ENCODE measurements around the gene ATF5.
A peak's percentile ranks its signal among the peaks of the same experiment; 100 is the strongest.

Gene ATF5

DNA sequence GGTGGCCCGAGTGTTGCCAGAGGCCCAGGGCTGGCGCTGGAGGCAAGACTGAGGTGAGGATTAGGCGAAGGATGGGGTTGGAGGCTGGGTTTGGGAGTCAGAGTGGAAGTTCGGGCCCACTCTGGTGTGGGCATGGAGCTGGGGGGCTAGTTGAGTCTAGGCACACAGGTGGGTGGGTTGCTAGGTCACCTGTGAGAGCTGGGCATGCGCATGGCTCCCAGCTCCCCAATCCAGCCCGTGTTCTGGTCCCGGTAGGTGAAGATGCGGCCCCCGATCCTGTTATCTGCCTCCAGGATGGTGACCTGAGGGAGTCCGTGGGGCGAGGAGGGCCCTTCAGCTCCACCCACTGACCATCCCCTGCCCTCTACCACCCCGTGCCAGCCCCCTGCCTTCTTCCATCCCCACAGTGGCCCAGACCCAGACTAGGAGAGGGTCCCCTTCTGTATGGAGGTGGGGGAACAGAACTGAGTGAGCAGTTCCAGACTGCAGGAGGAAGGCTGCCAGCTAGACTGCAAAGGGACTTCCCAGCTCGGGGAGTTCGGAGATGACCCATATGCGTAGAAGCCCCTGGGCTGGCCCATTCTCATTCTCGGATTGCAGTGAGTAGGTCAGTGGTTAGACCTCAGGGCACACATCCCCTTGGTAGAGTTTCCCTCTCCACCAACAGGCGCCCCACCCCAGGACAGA is 34.0 kb upstream of the ATF5 start:
- peak; percentile 18 for DNase-seq

DNA sequence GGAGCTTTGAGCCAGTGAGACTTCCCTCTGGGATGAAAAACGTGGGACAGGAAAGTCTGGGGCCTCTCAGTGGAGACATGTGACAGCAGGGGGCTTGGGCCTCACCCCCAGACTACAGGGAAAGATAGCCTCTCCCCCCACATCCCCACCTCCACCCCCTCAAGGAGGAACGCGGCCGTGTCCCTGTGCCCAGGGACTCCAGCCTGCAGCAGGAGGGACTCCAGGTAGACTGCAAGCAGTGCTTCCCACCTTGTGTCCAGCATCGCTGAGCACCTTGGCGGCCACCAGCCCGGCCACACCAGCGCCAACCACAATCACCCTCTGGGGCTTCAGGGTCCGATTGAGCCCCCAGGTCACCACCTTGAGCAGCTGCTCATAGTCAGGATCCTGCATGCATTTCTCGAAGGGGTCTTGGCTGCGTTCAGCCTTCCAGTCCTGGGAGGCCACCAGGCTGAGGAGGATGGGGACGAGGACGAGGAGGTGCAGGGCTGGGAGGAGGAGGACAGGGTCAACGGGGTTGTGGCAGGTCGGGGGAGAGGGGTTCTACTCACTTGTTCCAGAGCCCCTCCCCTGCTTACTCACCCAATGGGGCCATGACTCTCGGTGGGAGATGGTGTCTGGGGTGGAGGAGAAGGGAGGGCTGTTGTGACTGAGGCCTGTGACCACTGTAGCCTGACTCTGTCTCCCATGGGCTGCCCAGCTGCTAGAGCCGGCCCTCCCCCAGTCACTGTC is 33.3 kb upstream of the ATF5 start:
- peak; percentile 19 for DNase-seq

DNA sequence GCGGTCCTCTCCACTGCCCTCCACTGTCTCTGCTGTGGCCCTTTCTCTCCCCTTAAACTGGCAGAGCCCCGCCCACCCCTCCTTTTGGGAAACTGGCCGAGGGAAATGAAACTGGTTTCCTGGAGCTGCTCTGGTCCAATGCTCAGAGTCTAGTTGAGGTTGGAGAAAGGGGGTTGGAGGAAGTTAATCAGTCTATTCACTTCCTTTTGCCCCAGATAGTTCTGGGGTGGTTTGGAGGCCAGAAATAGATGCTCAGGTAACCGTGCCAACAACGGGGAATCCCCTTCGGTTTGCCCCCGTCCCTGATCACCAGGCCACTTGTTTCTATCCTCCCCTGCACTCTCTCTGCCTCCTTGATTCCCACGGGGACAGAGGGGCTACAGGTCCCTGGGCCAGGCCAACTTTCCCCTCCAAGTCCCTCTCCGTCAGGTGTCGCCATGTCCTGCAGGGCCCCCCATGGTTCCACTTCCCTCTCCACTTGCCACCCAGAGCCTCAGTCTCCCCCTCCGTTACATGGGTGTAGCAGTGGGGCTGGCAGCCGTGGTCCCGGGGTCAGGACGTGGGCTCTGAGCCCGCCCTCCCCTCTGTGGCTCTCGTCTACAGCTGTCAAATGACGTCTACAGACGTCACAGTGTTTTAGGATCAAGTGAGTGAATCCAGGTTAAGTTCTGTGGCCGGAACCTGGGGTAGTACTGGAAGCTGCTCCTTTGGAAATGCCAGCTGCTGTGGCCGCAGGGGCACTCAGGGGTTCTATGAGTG is 32.0 kb upstream of the ATF5 start, which contains the start of gene IL4I1:
IL4I1 (minus strand) TSS at position 25 of the 759 bp plus-strand sequence. CDS start 727 bp downstream, outside the sequence.
- peak; percentile 58 for DNase-seq

DNA sequence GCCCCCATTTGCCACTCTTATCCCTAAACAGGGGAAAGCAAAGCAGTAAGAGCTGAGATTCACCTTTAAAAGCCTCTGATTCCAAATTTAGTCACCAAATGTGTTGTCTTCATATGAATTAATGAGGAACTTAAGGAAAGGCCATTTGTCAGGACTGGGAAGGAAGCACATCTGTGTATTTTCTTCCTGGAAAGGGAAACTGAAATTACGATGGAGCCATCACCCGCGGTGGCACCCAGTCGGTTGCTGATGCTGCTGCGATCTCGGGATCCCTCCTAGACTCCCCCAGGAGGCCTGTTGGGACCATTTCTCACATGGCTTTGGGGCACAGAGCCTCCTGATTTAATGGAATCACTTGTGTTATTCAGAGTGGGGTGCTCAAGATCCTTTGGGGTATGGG is 24.9 kb upstream of the ATF5 start:
- no peak for DNase-seq

DNA sequence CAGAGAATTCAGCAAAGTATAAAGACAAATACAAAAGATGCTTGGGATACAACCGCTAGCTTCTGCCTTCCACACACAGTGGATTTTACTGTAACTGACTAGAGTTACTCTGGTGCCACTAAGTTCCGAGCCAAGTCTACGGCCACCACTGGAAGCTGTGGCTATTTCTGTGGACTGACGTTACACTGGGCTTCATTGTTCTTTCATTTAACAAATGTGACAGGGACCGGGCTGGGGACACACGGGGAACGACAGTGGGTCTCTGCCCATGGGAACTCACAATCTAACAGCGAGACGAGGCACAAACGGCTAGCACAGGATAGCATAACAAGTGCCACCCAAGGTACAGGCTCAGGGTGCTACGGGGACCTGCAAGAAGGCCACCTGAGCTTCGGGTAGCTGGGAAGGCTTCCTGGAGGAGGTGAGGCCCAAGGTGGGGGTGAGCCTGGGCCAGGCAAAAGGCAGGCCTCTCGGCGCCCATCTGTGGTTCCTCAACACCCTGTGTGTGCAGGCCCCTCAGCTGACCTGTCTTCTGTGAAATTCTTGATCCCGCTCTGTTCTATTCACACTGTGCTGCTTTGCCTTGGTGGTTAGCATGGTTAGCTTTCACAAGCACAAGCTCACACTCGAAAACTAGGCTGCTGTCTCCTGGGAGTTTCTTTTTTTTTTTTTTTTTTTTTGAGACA is 22.0 kb upstream of the ATF5 start:
- no peak for DNase-seq

DNA sequence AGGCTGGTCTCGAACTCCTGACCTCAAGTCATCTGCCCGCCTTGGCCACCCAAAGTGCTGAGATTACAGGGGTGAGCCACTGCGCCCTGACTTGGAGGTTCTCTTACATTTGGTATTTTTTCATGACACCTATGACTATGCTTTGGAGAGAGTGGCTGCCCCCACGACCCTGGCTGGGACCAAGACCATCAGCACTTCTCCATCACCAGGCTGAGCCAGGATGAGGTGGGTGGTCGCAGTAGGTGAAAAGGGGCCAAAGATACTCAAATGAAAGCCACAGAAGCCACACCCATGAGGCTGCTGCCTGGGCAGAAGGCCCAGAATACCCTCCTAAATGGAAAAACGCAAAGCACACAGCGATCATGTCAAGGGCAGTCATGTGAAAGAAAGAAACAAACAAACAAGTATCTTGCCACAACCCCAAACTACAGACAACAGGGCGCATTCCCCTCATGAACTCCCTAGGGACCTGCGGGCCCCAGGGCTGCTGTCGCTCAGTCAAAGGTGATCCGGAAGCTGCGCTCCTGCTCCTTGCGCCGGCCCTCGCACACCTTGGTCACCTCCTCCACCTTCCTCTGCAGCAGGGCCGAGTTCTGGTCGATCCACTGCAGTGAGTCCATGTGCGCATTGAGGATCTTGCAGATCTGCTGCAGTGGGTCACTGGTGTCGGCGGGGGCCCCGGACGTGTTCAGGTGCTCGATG is 21.1 kb upstream of the ATF5 start:
- DNase-seq = no peak

DNA sequence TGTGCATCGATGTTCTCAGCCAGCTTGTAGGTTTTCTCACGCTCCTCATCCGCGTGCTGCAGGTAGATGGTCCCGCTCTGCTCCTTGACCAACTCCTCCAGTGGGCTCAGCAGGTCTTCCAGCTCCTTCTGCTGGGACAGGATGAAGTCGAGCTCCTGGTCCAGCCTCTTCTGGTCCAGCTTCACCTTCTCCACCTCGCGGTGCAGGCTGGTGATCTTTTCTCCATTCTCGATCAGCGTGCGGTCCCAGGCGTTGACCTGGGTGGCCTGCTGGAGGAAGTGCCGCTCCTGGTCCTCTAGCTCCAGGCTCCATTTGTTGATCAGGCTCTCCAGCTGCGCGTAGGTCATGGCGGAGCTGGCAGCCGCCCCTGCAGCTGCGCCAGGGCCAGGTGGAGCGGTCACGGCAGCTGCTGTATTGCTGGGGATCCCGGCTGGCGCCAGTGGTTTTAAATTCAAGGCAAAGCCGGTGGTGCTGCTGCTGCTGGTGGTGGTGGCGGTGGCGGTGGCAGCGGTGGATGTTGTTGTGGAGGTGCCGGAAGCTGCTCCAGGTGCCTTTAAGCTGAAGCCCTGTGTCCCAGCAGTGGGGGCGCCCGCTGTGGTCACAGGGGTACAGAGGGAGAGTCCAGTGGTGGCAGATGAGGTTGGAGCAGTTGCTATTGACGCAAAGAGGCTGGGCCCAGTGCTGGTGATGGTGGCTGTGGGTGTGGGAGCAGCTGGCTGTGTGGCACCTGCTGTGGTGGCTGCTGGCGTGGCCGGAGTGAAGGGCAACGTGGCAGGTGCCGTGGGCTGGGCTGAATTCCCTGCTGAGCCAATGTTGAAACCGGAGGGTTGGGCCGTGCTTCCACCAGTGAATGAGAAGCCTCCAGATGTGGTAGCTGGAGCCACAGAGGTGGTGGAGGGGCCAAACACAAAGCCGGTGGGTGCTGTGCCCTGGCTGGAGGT is 20.3 kb upstream of the ATF5 start:
- no peak for DNase-seq

DNA sequence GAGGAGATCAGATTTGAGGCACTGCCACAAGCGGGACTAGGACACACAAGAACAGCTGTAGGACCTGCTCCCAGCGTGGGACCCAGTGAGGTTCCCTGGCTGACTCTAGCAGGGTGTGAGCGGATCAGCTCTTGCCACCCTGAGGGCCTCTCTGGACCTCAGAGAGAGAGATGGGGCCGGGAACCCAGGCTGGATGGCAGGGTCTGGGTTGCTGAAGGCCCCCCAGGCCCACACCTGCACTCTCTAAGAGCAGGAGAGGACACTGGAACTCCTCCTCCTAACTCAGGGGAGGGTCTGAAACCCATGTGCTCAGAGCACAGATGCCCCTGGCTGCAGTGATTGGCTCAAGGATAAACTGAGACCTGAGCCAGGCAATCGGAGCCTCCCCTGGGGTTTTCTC is 18.8 kb upstream of the ATF5 start:
- DNase-seq = no peak

DNA sequence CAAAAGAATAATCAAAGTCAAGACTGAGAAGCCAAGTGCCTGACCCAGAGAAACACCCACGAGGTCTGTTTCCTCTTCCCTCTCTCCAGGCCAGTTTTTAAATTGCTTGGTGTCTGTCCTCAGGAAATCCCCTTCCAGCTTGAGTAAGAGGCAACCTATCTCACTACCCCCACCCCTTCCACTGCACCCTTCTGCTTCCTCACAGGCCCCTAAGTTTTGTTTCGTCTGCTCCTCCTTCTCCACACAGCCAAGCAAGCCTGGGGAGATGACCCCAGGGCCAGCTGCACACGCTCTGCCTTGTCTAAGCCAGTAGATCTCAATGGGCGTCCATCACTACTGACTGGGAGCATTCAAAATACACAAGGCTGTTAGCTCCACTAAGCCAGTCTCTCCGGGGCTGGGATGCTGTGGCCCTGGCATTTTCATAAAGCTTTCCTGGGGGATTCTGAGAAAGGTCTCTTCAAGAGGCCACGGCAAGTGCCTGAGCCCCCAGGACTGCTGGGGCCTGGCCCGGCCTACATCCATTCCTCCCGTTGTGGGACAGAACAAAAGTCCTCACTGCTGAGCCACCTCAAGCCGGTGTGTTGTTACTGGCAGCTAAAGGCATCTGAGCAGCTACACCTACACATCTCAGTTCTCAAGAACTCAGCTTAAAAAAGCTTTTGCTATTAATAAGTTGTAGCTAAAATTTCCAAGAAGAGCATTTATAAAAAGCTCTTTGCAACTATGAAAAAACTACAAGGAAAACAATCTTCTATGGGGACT is 17.4 kb upstream of the ATF5 start:
- DNase-seq = no peak

DNA sequence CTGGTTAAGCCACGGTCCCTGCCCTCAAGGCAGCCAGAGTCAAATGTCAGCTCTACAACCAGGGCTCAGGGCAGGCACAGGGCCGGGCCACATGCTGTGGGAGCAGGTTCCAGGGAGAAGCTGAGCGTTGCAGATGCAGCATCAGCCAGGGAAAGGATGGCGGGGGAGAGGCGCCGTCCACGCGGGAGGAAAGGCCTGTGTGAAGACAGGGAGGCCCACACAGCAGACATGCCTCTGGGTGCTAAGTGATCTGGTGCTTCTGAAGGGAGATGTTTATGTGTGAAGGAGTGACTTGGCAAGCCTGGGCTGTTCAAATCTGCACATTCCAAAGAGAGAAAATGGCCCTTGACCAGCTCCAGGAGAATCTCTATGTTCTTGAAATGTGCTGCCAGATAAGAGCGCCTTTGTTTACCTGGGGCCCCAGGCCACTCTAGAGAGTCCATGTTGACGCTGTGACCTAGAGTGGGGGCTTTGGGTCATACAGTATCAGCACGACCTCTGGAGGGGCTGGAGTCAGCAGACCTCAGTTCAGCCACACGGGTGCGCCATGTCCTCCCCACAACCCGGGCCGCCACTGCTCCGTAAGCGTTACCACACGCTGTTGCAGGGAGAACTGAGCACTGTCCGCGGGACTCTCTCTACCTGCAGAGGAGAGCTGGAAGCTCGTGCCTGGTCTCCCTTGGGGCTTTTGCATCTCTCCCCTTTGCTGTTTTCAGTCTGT is 15.9 kb upstream of the ATF5 start:
- no peak for DNase-seq

DNA sequence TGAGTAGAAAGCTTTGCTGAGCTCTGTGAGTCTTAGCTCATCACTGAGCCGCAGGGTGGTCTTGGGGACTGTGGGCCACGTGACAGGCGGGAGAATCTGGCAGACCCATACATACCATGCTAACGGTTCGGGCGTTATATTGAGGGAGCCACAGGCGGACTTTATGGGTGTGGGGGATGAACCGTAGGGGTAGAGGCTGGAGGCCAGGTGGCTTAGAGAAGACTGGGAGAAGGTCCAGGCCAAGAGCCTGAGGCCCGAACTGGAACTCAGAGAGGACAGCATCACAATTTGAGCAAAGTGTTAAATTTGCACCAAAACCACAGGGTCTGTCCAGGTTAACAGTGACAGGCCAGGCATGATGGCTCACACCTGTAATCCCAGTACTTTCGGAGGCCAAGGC is 15.3 kb upstream of the ATF5 start:
- DNase-seq = no peak

DNA sequence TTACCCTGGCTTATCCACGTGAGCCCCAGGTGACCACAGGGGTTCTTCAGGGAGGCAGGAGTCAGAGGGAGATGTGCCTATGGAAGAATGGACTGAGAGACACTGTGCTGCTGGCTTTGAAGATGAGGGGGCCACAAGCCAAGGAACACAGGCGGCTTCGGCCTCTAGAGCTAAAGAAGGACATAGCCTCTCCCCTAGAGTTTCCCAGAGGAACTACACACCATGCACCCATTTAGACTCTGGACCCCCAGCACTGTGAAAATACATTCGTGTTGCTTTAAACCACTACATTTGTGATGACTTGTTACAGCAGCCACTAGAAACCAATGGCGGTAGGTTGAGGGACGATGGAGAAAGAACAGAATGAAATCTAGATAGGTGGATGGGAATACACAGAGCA is 13.7 kb upstream of the ATF5 start:
- DNase-seq = no peak

DNA sequence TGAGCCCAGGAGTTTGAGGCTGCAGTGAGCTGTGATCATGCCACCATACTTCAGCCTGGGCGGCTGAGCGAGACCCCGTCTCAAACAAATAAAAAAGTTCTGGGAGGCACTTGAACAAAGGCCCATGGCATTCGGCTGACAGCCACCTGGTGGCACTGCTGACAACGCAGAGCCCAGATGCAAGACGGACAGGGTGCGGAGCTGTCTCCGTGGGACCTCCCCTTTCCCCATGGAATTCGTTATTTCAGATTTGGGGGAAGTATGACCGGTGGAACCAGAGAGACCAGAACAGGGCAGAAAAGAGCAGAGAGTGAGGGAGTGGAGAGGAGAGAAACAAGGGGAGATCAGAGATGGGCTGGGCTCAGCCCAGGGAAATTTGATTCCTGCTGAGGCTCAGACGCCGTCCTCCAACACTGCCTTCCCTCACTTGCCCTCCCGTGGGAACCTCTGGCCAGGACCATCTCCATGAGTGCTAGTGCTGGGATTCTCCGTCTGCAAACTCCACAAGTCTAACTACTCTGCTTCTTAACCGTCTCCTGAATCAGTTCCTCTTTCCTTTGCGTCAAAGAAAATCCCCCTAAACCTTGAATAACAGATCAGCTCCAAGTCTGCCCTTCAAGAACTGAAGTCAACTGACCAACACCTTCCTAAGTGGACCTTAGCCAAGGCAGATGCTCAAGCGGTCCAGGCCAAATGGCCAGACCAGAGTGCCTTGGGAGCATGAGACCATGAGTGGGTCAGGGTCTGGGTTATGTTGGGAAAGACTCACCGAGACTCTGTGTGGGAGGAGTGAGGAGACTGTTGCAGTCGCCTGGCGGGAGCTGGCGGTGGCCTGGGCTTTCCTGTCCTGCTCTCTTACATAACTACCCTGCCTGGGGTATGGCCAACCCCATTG is 11.9 kb upstream of the ATF5 start:
- no peak for DNase-seq

DNA sequence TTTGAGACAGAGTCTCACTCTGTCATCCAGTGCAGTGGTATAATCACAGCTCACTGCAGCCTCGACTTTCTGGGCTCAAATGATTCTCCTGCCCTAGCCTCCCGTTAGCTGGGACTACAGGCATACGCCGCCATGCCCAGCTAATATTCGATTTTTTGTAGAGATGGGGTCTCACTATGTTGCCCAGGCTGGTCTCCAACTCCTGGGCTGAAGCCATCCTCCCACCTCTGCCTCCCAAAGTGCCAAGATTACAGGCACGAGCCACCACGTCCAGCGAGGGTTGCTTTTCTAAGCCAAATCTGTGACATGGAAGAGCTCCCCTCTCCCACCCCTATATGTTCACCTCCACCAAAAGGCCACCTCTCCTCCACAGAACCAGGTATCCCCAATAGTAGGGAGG is 10.9 kb upstream of the ATF5 start:
- no peak for DNase-seq

DNA sequence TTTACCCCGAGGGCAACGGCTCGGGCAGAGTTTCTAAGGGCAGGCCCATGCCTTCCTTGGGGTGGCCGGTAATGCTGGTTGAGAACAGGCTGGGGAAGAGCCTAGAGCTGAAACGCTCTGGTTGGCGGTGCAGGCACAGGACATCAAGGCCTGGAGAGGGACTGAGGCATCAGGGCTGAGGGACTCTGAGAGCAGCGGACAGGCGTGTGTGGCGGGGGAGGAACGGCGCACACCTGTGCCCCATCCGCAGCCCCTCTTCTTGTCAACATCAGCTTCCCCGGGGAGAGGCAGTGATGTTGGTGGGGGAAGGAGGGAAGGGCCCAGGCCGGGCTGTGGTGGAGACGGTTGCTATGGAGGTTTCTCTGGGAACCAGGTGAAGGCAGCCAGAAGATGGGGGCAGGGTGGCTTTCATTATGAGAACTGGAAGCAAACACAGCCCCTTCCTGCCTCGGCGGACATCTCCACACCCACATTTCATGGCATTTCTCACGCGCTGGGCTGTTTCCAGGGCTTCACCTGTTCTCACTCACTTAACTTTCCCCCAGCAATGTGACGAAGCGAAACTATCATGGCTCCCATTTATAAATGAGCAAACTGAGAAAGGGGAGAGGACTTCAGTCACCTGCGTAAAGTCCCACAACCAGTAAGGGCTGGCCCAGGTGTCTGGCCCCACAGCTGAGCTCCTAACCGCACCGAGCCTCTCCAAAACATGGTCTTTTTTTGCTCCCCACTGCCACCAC is 8.2 kb upstream of the ATF5 start:
- no peak for DNase-seq

DNA sequence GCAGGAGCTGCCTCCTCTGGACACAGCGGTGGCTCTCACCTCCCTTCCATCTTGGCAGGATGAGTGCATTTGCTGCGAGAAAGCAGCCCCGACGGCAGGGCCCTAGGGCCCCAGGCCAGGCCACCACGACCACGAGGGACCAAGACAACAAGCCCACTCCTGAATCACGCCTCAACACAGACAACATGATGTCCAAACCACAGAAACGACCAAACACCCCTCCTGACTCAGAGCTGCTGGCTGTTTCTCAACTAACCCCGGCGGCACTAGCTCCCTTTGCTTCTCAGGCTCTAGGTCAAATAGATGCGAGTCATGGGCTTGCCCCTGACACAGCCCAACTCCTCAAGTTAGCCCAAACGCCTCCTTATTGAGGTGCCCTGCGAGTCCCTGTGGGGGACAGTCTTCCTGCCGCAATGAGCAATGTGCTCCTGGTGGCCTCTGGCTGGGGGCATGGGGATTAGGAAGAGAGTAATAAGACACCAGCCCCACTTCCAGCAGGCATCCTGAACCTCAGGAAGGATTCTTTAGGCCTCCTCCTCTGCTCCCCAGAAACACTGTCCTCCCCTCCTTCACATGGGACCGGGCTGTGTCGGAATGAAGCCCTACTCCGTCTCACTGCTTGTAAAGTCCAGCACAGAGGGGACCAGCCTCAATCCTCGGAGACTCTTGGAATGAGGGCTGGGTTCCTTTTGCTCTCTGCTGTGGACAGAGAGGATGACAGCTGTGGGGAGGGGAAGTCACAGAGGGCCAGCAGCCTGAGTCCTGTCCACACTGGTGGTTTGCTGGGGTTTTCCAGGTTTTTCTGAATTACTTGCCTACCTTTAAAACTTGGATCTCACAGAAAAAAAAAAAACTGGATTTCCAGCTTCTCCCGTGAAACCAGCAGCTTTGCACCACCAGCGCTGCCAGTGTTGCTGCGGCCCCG is 6.9 kb upstream of the ATF5 start:
- no peak for DNase-seq

Measured in activated CD8-positive, alpha-beta memory T cell treated with anti-CD3 and anti-CD28 coated beads, Interleukin-2, amount 50 U/mL, for 4 hours (primary cell).